NCI-H345 (cell line): ENCODE data around the gene DCPS.
"Not testable (repeated sequence)": the region's sequence is repeated elsewhere in the genome, so short reads cannot be mapped to it uniquely, and the experiment has no call there.

Experiments used
- DNase-seq: peaks from one replicate; lab custom pipeline; 2025; lab: John Stamatoyannopoulos, UW

Gene DCPS

GRCh38 chr11:126360049-126360446 lies 56.2 kb downstream of the DCPS start:
- no peak for DNase-seq

- no peak for DNase-seq
Observed at GRCh38 chr11:126361400-126361799, 57.5 kb downstream of the DCPS start.

GRCh38 chr11:126362879-126363655 lies 59.2 kb downstream of the DCPS start:
- no peak for DNase-seq

GRCh38 chr11:126363706-126364248 lies 59.9 kb downstream of the DCPS start:
- DNase-seq: no peak

GRCh38 chr11:126364735-126365134 lies 60.9 kb downstream of the DCPS start:
- not testable (repeated sequence) for DNase-seq

GRCh38 chr11:126365508-126365907 lies 61.6 kb downstream of the DCPS start:
- DNase-seq: not testable (repeated sequence)

GRCh38 chr11:126366064-126366822 lies 62.4 kb downstream of the DCPS start:
- DNase-seq: peak; percentile 55

- DNase-seq: not testable (repeated sequence)
Observed at GRCh38 chr11:126366823-126367654, 63.2 kb downstream of the DCPS start.

GRCh38 chr11:126367806-126368205 lies 63.9 kb downstream of the DCPS start:
- DNase-seq: not testable (repeated sequence)

GRCh38 chr11:126368336-126369119 lies 64.7 kb downstream of the DCPS start:
- peak; percentile 93 for DNase-seq

GRCh38 chr11:126370016-126370415 lies 66.2 kb downstream of the DCPS start:
- no peak for DNase-seq

- no peak for DNase-seq
Observed at GRCh38 chr11:126371595-126371994, 67.7 kb downstream of the DCPS start.

GRCh38 chr11:126373389-126374066 lies 69.7 kb downstream of the DCPS start:
- peak; percentile 63 for DNase-seq

- DNase-seq: not testable (repeated sequence)
Observed at GRCh38 chr11:126374562-126375300, 70.9 kb downstream of the DCPS start.

- no peak for DNase-seq
Observed at GRCh38 chr11:126375726-126376125, 71.9 kb downstream of the DCPS start.

- DNase-seq: peak; percentile 10
Observed at GRCh38 chr11:126378763-126379162, 74.9 kb downstream of the DCPS start.

GRCh38 chr11:126380909-126381308 lies 77.0 kb downstream of the DCPS start:
- DNase-seq: no peak

GRCh38 chr11:126381960-126382359 lies 78.1 kb downstream of the DCPS start:
- DNase-seq: not testable (repeated sequence)

- DNase-seq: not testable (repeated sequence)
Observed at GRCh38 chr11:126382641-126383040, 78.8 kb downstream of the DCPS start.
